Tibial nerve (tissue), 4 donors: ENCODE results near the gene PAX3.

Source experiments
- EP300 ChIP-seq, 2 donors: sonication (generic); formaldehyde crosslinking; IDR thresholded peaks; one replicate each; pipeline ENCODE4 v1.6.1; 2017; ENCODE audit warnings: antibody characterized with exemption in 2 of 2, mild to moderate bottlenecking in 1 of 2
- POLR2A ChIP-seq, 2 donors: fragments of 450-650 bp; IDR thresholded peaks; one replicate each; pipeline ENCODE4 v1.6.1; 2017; ENCODE audit warnings: antibody characterized with exemption in 2 of 2, mild to moderate bottlenecking in 2 of 2, moderate library complexity in 2 of 2
- TF ChIP-seq, protein P1 (sequence below), 5 experiments: fragments of 200-600 bp in 3 of 5; fragments of 450-650 bp in 2 of 5; sonication (generic) in 3 of 5; IDR thresholded peaks; one replicate each; pipeline ENCODE4 v1.5.1; 2016 to 2019; ENCODE audit warnings: antibody characterized with exemption in 5 of 5, mild to moderate bottlenecking in 3 of 5, moderate library complexity in 2 of 5

DNA sequence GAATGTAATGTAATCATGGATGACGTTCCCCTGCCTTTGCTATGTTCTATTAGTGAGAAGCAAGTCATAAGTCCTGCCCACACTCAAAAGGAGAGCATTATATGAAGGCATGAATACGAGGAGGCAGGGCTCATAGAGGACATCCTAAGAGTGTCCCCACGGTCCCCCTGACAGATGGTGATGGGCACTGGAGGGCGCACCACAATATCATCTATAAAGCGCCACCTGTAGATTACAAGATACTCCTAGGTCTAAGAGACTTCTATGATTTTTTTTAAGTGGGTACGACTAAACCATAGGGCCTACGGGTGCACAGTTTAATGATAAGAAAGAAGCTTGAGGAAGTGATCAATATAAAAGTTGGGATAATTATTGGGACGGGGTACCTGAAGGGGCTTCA, 131.0 kb downstream of the PAX3 start:
- TF ChIP-seq, protein P1, sequence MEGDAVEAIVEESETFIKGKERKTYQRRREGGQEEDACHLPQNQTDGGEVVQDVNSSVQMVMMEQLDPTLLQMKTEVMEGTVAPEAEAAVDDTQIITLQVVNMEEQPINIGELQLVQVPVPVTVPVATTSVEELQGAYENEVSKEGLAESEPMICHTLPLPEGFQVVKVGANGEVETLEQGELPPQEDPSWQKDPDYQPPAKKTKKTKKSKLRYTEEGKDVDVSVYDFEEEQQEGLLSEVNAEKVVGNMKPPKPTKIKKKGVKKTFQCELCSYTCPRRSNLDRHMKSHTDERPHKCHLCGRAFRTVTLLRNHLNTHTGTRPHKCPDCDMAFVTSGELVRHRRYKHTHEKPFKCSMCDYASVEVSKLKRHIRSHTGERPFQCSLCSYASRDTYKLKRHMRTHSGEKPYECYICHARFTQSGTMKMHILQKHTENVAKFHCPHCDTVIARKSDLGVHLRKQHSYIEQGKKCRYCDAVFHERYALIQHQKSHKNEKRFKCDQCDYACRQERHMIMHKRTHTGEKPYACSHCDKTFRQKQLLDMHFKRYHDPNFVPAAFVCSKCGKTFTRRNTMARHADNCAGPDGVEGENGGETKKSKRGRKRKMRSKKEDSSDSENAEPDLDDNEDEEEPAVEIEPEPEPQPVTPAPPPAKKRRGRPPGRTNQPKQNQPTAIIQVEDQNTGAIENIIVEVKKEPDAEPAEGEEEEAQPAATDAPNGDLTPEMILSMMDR (IDR thresholded peaks at IDR 0.05), result no peak
- no peak for TF ChIP-seq EP300 (IDR thresholded peaks at IDR 0.05)
- TF ChIP-seq POLR2A (IDR thresholded peaks at IDR 0.05), result no peak
